Adrenal gland (tissue), 5 donors: ENCODE results near the gene FHL5.

Experiments
- CTCF ChIP-seq, 6 experiments: fragments of 450-650 bp in 4 of 6; fragments of 200-600 bp in 2 of 6; sonication (generic) in 1 of 6; IDR thresholded peaks; 1 replicate in 5 of 6; 2 replicates in 1 of 6; pipeline versions ENCODE4 v1.5.1 to v1.8.0; 2016 to 2021; ENCODE audit warnings: antibody characterized with exemption in 6 of 6, mild to moderate bottlenecking in 2 of 6, moderate library complexity in 1 of 6
- POLR2A ChIP-seq, 2 donors: fragments of 450-650 bp; IDR thresholded peaks; one replicate each; pipeline ENCODE4 v1.6.1; 2017; ENCODE audit warnings: antibody characterized with exemption in 2 of 2, mild to moderate bottlenecking in 2 of 2, moderate library complexity in 1 of 2
- donor health status: DM: no; HTN: no; CAD: no.

- TF ChIP-seq CTCF (IDR thresholded peaks at IDR 0.05) (peak in 1 of 6 experiments; percentile 37), POLR2A (IDR thresholded peaks at IDR 0.05) (peak; percentile 91 to 97)
These were observed 41.1 kb upstream of the FHL5 start, which contains the start of gene UFL1 for GRCh38 chr6:96521644-96522464.
